LNCAP (cell line): ENCODE results near the gene HDAC1.

Experiments used
- TF ChIP-seq, protein P1 (sequence below): fragments of 450-650 bp; IDR thresholded peaks from 2 replicates; pipeline ENCODE4 v1.5.1; 2017; ENCODE audit warnings: mild to moderate bottlenecking

HDAC1 gene

DNA sequence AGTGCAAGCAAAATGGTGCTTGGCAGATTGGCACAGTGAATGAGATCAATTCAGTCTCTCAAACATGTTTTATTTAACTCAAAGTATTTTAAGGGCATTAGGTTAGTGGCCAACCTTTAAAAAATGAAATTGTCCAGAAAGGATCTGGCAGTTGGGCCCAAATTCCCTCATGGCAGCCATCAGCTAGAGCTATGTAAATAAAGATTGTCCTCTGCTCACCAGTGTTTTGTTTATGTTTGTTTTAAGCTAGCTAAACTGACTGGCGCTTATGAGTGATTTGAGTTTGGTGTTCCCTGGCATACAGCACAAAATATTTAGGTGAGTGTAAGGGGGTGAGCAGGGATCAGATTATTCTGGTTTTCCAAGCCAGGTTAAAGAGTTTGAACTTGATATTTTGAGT, 18.1 kb downstream of the HDAC1 start:
- TF ChIP-seq, protein P1, sequence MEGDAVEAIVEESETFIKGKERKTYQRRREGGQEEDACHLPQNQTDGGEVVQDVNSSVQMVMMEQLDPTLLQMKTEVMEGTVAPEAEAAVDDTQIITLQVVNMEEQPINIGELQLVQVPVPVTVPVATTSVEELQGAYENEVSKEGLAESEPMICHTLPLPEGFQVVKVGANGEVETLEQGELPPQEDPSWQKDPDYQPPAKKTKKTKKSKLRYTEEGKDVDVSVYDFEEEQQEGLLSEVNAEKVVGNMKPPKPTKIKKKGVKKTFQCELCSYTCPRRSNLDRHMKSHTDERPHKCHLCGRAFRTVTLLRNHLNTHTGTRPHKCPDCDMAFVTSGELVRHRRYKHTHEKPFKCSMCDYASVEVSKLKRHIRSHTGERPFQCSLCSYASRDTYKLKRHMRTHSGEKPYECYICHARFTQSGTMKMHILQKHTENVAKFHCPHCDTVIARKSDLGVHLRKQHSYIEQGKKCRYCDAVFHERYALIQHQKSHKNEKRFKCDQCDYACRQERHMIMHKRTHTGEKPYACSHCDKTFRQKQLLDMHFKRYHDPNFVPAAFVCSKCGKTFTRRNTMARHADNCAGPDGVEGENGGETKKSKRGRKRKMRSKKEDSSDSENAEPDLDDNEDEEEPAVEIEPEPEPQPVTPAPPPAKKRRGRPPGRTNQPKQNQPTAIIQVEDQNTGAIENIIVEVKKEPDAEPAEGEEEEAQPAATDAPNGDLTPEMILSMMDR = no peak

- TF ChIP-seq, protein P1 = no peak
Observed at GRCh38 chr1:32311709-32312393, 20.0 kb downstream of the HDAC1 start.

DNA sequence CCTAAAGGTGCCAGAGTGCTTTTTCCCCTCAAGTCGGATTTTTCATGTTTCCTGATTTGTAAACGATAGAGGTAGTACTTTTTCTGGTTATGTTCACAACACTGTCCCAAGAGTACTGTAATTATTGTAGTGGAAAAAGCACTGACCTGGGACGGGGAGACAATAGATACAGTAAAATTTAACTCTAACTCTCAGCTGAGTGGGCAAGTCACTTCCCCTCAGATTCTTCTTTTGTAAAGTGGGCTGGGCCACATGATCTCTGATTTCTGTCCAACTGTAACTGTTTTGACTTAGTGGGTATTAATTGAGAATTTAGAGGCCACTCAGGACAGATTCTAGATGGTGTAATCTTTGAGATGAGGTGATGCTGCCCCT, 25.0 kb downstream of the HDAC1 start:
- TF ChIP-seq, protein P1 = no peak

- TF ChIP-seq, protein P1 = no peak
Observed at GRCh38 chr1:32318127-32318869, 26.4 kb downstream of the HDAC1 start.

DNA sequence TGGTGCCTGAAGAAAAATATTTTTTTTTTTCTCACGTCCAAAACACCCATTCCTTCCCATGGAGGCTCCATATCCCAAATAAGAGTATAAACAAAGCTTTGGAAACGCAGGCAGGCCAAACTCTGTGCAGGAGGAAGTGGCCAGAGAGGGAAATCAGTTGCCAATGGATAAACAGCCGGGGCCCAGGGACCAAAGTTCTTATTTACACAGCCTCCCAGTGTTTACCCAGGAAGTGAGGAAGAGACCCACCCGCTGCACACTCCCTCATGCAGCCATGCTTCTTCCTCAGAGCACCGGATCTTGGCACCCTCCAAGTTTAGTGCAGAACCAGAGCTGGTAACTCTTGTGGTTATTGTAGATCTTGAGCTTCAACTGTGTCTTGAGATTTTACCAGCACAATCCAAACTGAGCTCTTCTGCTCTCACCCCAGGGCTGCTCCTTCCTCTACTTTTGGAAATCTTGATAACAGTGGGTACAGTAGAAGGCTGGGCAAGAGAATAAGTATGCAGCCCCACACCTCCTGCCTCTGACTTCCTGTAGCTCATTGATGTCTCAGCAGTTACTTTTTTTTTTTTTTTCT, 29.9 kb downstream of the HDAC1 start:
- TF ChIP-seq, protein P1 = no peak

- TF ChIP-seq, protein P1 = no peak
Observed at GRCh38 chr1:32327204-32327603, 35.3 kb downstream of the HDAC1 start.

- TF ChIP-seq, protein P1 = no peak
Observed at GRCh38 chr1:32329931-32330466, 38.1 kb downstream of the HDAC1 start.
